Keratinocyte (primary cell): Measurements from ENCODE around the gene EEF2. TPM values are rescaled to one million over a fixed set of nuclear protein-coding genes. Genes with fewer than 3 reads are reported as not detected.

Source experiments
- DNase-seq: peaks from one replicate; pipeline ENCODE4 v3.0.0-alpha.2; 2011; ENCODE audit warnings: low read depth, missing footprints, low spot score
- FAIRE-seq: peaks from 2 replicates; lab custom pipeline; 2011; peaks lifted over from hg19 to GRCh38; lab: Jason Lieb, UNC
- H2AFZ ChIP-seq: 2 replicates; pipeline ENCODE4 v1.6.0; 2012; ENCODE audit warnings: low read length, control low read depth, inconsistent platforms; ENCODE audit not compliant: control insufficient read depth
- H3K27ac ChIP-seq: 2 replicates; pipeline ENCODE4 v1.5.1; 2011; ENCODE audit warnings: low read length; ENCODE audit not compliant: control insufficient read depth, insufficient read depth
- H3K27me3 ChIP-seq: 3 replicates; pipeline ENCODE4 v1.6.0; 2011; ENCODE audit warnings: low read length; ENCODE audit not compliant: control insufficient read depth, insufficient read depth; ENCODE audit errors: extremely low read depth
- H3K36me3 ChIP-seq, 2 experiments: 2 replicates in 1 of 2; 3 replicates in 1 of 2; pipeline ENCODE4 v1.5.1; 2011; ENCODE audit warnings: low read length in 2 of 2, mild to moderate bottlenecking in 1 of 2; ENCODE audit not compliant: control insufficient read depth in 2 of 2, insufficient read depth in 2 of 2; ENCODE audit errors: extremely low read depth in 1 of 2
- H3K4me1 ChIP-seq: 3 replicates; pipeline ENCODE4 v1.5.1; 2011; ENCODE audit warnings: low read length; ENCODE audit not compliant: control insufficient read depth, insufficient read depth; ENCODE audit errors: extremely low read depth
- H3K4me2 ChIP-seq: 3 replicates; pipeline ENCODE4 v1.6.0; 2011; ENCODE audit warnings: low read depth, low read length; ENCODE audit not compliant: control insufficient read depth, insufficient read depth; ENCODE audit errors: extremely low read depth
- H3K4me3 ChIP-seq, 3 experiments: fragments of 200-600 bp in 1 of 3; sonication (generic) in 1 of 3; 2 replicates in 2 of 3; 3 replicates in 1 of 3; pipeline ENCODE4 v1.5.1; 2011 to 2016; ENCODE audit warnings: low read length in 3 of 3, mild to moderate bottlenecking in 3 of 3, control low read depth in 2 of 3, inconsistent platforms in 1 of 3, low read depth in 1 of 3, mixed read lengths in 1 of 3, mixed run types in 1 of 3, moderate library complexity in 1 of 3; ENCODE audit not compliant: control insufficient read depth in 2 of 3, insufficient read depth in 2 of 3; ENCODE audit errors: extremely low read depth in 1 of 3
- H3K79me2 ChIP-seq: 2 replicates; pipeline ENCODE4 v1.6.0; 2012; ENCODE audit warnings: low read length; ENCODE audit not compliant: control insufficient read depth, insufficient read depth
- H3K9ac ChIP-seq: 3 replicates; pipeline ENCODE4 v1.6.0; 2011; ENCODE audit warnings: low read length; ENCODE audit not compliant: control insufficient read depth, insufficient read depth; ENCODE audit errors: extremely low read depth
- H3K9me1 ChIP-seq: 3 replicates; pipeline ENCODE4 v1.6.0; 2011; ENCODE audit warnings: low read length; ENCODE audit not compliant: control insufficient read depth, insufficient read depth; ENCODE audit errors: extremely low read depth
- H3K9me3 ChIP-seq: 2 replicates; pipeline ENCODE4 v1.5.1; 2012; ENCODE audit warnings: low read depth, low read length; ENCODE audit not compliant: control insufficient read depth
- H4K20me1 ChIP-seq: 3 replicates; pipeline ENCODE4 v1.6.0; 2011; ENCODE audit warnings: low read length; ENCODE audit not compliant: control insufficient read depth, insufficient read depth; ENCODE audit errors: extremely low read depth
- EZH2 ChIP-seq: IDR thresholded peaks from one replicate; pipeline ENCODE4 v1.6.1; 2012; ENCODE audit warnings: inconsistent platforms, mild to moderate bottlenecking, low read length, moderate library complexity
- dilution Hi-C: fragments of 300-500 bp; cut with MboI; formaldehyde crosslinking; loops from one replicate; pipeline ENCODE4 v1.7.0; 2020; ENCODE audit warnings: low sequenced_read_pairs; ENCODE audit not compliant: extremely low pct_ligation_motif_present
- polyA plus RNA-seq, 5 experiments: library from polyadenylated mRNA; depleted of rRNA in 3 of 5; stranded (reverse) in 3 of 5; stranded (forward) in 1 of 5; unstranded in 1 of 5; fragments of >200 nt; gene quantifications; 1 replicate in 1 of 5; 2 replicates in 3 of 5; 3 replicates in 1 of 5; pipeline versions ENCODE4 v1.2.1 to v1.2.3, GENCODE V29; 2011 to 2012; ENCODE audit warnings: missing spikeins in 2 of 5, low read depth in 1 of 5, low replicate concordance in 1 of 5
- TF ChIP-seq, protein P1 (sequence below), 3 experiments: IDR thresholded peaks in 1 of 3; conservative IDR thresholded peaks in 1 of 3; optimal IDR thresholded peaks in 1 of 3; 2 replicates in 2 of 3; 3 replicates in 1 of 3; pipeline versions ENCODE3 to v1.5.1; 2011; ENCODE audit warnings: low read length in 3 of 3, mild to moderate bottlenecking in 3 of 3, moderate library complexity in 2 of 3, control low read depth in 1 of 3, inconsistent platforms in 1 of 3; ENCODE audit not compliant: insufficient read depth in 2 of 3; ENCODE audit errors: extremely low read depth in 1 of 3

The EEF2 gene
- polyA plus RNA-seq, 1 donor (not counting 4 experiments of a cell fraction or from before 2014, with no cell fraction given): 1,193 TPM

DNA sequence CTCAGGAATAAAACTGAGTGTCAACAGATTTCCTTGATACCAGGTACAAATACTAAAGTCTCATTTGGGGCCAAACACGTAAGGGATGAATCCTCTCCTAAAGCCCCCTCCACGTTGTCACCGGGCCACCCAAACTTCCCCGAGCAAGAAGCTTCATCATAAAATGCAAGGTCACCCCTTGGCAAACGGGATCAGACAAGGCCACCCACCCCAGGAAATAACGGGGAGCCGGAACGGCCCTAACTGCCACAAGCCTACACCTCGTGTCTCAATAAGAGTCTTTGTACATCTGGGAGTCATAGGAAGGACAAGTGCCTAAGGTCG, 717 bp downstream of the EEF2 start:
- peak overlapping the region; percentile 94 for H3K4me2 ChIP-seq
- peaks cover 59% of the 10 kb centered on the region for H4K20me1 ChIP-seq
- no peaks in the 10 kb centered on the region for H3K27me3 ChIP-seq
- no peak overlapping the region for H2AFZ ChIP-seq
- H3K36me3 ChIP-seq: peaks cover 45 to 53% of the 10 kb centered on the region in 2 experiments
- peaks cover 8% of the 10 kb centered on the region for H3K9me1 ChIP-seq
- peak overlapping the region; percentile 94 for H3K27ac ChIP-seq
- dilution Hi-C loops: no loop called here
- H3K4me1 ChIP-seq: peaks cover 41% of the 10 kb centered on the region
- FAIRE-seq (no peak), DNase-seq (peak; percentile 21)
- H3K9me3 ChIP-seq: no peaks in the 10 kb centered on the region
- H3K79me2 ChIP-seq: peaks cover 58% of the 10 kb centered on the region
- no peak for TF ChIP-seq EZH2
- TF ChIP-seq, protein P1, sequence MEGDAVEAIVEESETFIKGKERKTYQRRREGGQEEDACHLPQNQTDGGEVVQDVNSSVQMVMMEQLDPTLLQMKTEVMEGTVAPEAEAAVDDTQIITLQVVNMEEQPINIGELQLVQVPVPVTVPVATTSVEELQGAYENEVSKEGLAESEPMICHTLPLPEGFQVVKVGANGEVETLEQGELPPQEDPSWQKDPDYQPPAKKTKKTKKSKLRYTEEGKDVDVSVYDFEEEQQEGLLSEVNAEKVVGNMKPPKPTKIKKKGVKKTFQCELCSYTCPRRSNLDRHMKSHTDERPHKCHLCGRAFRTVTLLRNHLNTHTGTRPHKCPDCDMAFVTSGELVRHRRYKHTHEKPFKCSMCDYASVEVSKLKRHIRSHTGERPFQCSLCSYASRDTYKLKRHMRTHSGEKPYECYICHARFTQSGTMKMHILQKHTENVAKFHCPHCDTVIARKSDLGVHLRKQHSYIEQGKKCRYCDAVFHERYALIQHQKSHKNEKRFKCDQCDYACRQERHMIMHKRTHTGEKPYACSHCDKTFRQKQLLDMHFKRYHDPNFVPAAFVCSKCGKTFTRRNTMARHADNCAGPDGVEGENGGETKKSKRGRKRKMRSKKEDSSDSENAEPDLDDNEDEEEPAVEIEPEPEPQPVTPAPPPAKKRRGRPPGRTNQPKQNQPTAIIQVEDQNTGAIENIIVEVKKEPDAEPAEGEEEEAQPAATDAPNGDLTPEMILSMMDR (optimal IDR thresholded peaks at IDR 0.05 in 1 of 3, IDR thresholded peaks at IDR 0.05 in 1 of 3, conservative IDR thresholded peaks at IDR 0.05 in 1 of 3; ENCODE audit: extremely low read depth in 1 of 3, insufficient read depth in 2 of 3, low read length in 3 of 3): no peak
- H3K9ac ChIP-seq: peak overlapping the region; percentile 99
- peak overlapping the region; percentile 83 to 98 (median 95) for H3K4me3 ChIP-seq

DNA sequence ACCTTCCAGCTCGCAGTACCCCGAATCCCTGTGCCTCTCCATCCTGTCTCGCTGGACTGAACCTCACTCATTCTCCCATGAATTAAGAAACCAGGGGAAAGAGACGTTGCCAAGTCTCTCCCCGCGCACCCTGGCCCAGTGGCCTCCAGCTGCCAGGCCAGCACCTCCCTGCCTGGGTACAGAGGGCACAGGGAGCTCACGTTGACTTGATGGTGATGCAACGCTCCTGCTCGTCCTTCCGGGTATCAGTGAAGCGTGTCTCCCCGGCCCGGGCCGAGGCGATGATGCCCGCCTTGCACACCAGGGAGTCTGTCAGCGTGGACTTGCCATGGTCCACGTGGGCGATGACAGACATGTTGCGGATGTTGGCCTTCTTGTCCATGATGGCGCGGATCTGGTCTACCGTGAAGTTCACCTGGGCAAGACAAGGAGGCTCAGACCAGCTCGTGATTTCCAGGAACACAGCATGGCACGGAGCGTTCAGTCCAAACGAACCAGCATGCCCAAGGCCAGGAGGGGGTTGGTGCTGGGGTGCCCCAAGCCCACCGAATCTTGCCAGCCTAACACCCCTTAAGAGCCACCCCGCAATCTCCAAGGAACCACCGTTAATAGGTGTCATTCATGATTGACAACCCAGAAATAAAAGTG, 1.2 kb downstream of the EEF2 start:
- Histone ChIP-seq H2AFZ (no peak overlapping the region), H3K4me3 (peak overlapping the region; percentile 83 to 98 (median 95)), H3K4me1 (peaks cover 41% of the 10 kb centered on the region), H3K79me2 (peaks cover 62% of the 10 kb centered on the region), H3K27ac (peak overlapping the region; percentile 94), H3K9me1 (peaks cover 8% of the 10 kb centered on the region), H3K4me2 (peak overlapping the region; percentile 94), H3K9me3 (no peaks in the 10 kb centered on the region), H4K20me1 (peaks cover 64% of the 10 kb centered on the region), H3K36me3 (peaks cover 49 to 57% of the 10 kb centered on the region in 2 experiments), H3K27me3 (no peaks in the 10 kb centered on the region), H3K9ac (peak overlapping the region; percentile 99)
- TF ChIP-seq EZH2: no peak
- TF ChIP-seq, protein P1 (optimal IDR thresholded peaks at IDR 0.05 in 1 of 3, IDR thresholded peaks at IDR 0.05 in 1 of 3, conservative IDR thresholded peaks at IDR 0.05 in 1 of 3; ENCODE audit: extremely low read depth in 1 of 3, insufficient read depth in 2 of 3, low read length in 3 of 3): no peak
- DNase-seq: peak; percentile 48
- dilution Hi-C loops: no loop called here
- no peak for FAIRE-seq
